GM12873 (cell line): ENCODE results near the gene IGSF21.

Experiments used
- TF ChIP-seq, protein P1 (sequence below): IDR thresholded peaks from 2 replicates; pipeline ENCODE4 v1.5.1; 2012; ENCODE audit warnings: low read depth, mild to moderate bottlenecking, moderate library complexity, low read length, control low read depth; ENCODE audit not compliant: insufficient read depth; ENCODE audit errors: missing control alignments

The IGSF21 gene

DNA sequence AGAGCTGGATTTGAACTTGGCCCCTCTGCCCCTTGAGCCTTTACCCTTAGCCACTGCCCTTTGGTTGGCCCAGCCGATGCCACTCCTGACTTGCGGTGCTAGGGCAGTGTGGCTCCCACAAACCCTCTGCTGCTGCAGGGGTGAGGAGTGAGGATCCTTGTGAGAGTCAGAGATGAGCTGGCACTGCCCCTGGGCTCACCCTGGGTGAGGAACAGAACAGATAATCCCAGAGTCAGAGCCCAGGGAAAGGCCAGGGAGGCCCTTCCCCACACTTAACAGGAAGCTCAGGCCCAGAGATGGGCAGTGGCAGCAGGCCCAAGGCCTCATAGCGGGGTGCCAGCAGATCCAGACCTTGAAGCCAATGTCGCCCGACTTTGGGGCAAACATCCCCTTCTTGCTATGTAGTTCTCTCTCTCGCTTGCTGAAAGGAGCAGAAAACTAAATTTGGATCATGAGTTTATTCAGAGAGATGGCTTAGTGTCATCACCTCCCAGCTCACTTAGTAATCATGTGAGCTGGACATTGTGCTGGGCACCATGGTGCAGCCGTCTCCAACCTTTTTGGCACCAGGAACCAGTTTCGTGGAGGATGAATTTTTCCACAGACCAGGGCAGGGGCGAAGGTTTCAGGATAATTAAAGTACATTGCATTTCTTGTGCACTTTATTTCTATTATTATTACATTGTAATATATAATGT lies 81.4 kb downstream of the IGSF21 start:
- TF ChIP-seq, protein P1, sequence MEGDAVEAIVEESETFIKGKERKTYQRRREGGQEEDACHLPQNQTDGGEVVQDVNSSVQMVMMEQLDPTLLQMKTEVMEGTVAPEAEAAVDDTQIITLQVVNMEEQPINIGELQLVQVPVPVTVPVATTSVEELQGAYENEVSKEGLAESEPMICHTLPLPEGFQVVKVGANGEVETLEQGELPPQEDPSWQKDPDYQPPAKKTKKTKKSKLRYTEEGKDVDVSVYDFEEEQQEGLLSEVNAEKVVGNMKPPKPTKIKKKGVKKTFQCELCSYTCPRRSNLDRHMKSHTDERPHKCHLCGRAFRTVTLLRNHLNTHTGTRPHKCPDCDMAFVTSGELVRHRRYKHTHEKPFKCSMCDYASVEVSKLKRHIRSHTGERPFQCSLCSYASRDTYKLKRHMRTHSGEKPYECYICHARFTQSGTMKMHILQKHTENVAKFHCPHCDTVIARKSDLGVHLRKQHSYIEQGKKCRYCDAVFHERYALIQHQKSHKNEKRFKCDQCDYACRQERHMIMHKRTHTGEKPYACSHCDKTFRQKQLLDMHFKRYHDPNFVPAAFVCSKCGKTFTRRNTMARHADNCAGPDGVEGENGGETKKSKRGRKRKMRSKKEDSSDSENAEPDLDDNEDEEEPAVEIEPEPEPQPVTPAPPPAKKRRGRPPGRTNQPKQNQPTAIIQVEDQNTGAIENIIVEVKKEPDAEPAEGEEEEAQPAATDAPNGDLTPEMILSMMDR: no peak

- TF ChIP-seq, protein P1: no peak
These were observed 83.0 kb downstream of the IGSF21 start for GRCh38 chr1:18190598-18190997.

GRCh38 chr1:18191037-18191436 lies 83.4 kb downstream of the IGSF21 start:
- TF ChIP-seq, protein P1: no peak

DNA sequence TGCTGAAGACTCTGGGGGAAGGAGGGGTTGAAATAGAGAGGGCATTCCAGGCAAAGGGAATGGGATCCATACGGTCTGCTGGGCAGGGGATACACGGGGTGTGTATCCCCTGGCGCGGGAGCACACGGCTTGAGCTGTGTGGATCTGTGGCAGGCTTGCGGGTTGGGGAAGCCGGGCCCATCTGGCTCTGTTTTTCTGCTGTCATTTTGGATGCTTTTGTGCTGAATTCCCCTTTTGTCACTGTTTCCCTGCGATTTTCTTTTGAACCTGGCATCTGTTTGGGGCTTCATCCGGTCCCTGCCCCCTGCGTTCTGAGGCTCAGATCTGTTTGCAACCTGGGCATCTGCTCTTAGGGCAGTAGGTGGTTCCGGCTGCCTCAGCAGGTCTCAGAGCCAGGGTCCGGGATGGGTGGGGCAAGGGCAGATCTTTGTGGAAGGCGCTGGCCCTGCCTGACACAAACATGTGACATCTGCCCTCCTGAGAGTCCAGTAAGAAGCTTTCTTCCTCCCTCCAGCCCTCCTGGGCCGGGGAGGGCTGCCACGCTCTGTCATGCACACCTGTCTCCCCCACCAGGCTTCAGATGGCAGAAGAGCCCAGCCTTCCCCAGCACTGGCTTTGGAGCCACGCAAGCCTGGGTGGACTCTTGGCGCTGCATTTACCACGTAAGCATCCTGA lies 84.0 kb downstream of the IGSF21 start:
- TF ChIP-seq, protein P1: no peak

- TF ChIP-seq, protein P1: no peak
These were observed 84.6 kb downstream of the IGSF21 start for GRCh38 chr1:18192182-18192581.

DNA sequence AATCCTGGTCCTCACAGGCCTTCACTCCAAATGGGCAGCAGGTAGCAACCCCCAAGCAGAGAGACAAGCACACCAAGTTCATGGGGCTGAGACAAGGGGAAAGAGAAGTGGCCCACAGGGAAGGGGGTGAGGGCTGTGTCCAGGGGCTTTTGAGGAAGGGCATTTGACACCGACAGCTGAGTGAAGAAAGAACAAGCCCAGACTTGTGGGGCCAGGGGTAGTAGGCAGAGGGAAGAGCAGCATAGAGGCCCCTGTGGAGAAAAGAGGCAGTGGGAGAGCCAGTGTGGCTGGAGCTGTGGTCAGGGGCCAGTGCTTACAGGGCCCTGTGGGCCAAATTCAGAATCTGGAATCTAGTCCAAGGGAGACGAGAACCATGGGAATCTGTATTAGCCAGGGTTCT lies 85.4 kb downstream of the IGSF21 start:
- TF ChIP-seq, protein P1: no peak

DNA sequence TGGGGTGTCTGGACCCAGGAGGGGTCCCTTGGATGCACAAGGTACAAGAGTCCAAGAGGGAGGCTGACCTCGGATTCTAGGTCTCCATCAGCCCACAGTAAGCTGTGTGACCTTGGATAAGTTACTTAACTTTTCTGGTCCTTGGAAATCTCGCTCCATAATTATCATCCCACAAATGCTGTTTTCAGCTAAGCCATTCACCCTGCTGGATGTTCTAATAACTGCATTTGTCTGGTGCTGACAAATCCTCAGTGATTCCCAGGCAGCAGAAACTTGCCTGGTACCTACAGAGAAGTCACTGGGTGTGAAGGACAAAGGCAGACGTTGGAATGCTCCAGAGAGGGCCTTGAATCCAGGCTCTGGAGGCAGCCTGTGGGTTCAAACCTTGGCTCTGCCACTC lies 89.7 kb downstream of the IGSF21 start:
- TF ChIP-seq, protein P1: no peak
